ENCODE measurements around the gene OR5B21.

The OR5B21 gene

GRCh38 chr11:58498464-58498863, 9.4 kb downstream of the OR5B21 start:
- no peak for DNase-seq
- in situ Hi-C loops (cut with HindIII; ENCODE audit: low pct_ligation_motif_present, low pct_unique_long_range_greater_than_20kb, low sequenced_read_pairs): no loop called here

- DNase-seq: no peak
Measured at GRCh38 chr11:58497951-58498350, 10.0 kb downstream of the OR5B21 start.

GRCh38 chr11:58495906-58496305, 12.0 kb downstream of the OR5B21 start:
- in situ Hi-C loops (cut with HindIII; ENCODE audit: low pct_ligation_motif_present, low pct_unique_long_range_greater_than_20kb, low sequenced_read_pairs): no loop called here
- no peak for DNase-seq

More at GRCh38 chr11:58497951-58498350, 10.0 kb downstream of the OR5B21 start:
- in situ Hi-C loops (cut with HindIII; ENCODE audit: low pct_ligation_motif_present, low pct_unique_long_range_greater_than_20kb, low sequenced_read_pairs): no loop called here

- in situ Hi-C loops (cut with HindIII; ENCODE audit: low pct_ligation_motif_present, low pct_unique_long_range_greater_than_20kb, low sequenced_read_pairs): no loop called here
- no peak for DNase-seq
Measured at GRCh38 chr11:58494101-58494500, 13.8 kb downstream of the OR5B21 start.

GRCh38 chr11:58493676-58494075, 14.2 kb downstream of the OR5B21 start:
- in situ Hi-C loops (cut with HindIII; ENCODE audit: low pct_ligation_motif_present, low pct_unique_long_range_greater_than_20kb, low sequenced_read_pairs): no loop called here
- no peak for DNase-seq

- in situ Hi-C loops (cut with HindIII; ENCODE audit: low pct_ligation_motif_present, low pct_unique_long_range_greater_than_20kb, low sequenced_read_pairs): no loop called here
- no peak for DNase-seq
Measured at GRCh38 chr11:58490827-58491226, 17.1 kb downstream of the OR5B21 start.

- no peak for DNase-seq
- in situ Hi-C loops (cut with HindIII; ENCODE audit: low pct_ligation_motif_present, low pct_unique_long_range_greater_than_20kb, low sequenced_read_pairs): no loop called here
Measured at GRCh38 chr11:58487170-58487569, 20.7 kb downstream of the OR5B21 start.

- no peak for DNase-seq
- in situ Hi-C loops (cut with HindIII; ENCODE audit: low pct_ligation_motif_present, low pct_unique_long_range_greater_than_20kb, low sequenced_read_pairs): no loop called here
Measured at GRCh38 chr11:58485961-58486360, 21.9 kb downstream of the OR5B21 start.

GRCh38 chr11:58471892-58472291, 36.0 kb downstream of the OR5B21 start:
- in situ Hi-C loops (cut with HindIII; ENCODE audit: low pct_ligation_motif_present, low pct_unique_long_range_greater_than_20kb, low sequenced_read_pairs): no loop called here
- DNase-seq: no peak

GRCh38 chr11:58466293-58466692, 41.6 kb downstream of the OR5B21 start:
- in situ Hi-C loops (cut with HindIII; ENCODE audit: low pct_ligation_motif_present, low pct_unique_long_range_greater_than_20kb, low sequenced_read_pairs): no loop called here
- DNase-seq: no peak

GRCh38 chr11:58465690-58466089, 42.2 kb downstream of the OR5B21 start:
- in situ Hi-C loops (cut with HindIII; ENCODE audit: low pct_ligation_motif_present, low pct_unique_long_range_greater_than_20kb, low sequenced_read_pairs): no loop called here
- DNase-seq: no peak

Data from ACHN (cell line).